ENCODE results near the gene RBBP7. TPM values are rescaled to one million over a fixed set of nuclear protein-coding genes. Genes with fewer than 3 reads are reported as not detected.

The RBBP7 gene
- total RNA-seq, 4 donors from 2014 or later: 62.9 to 88.8 (median 66.0) TPM

GRCh38 chrX:16834806-16835205, 35.4 kb downstream of the RBBP7 start:
- no peaks in the 10 kb centered on the region for H3K27me3 ChIP-seq
- TF ChIP-seq, protein P1, sequence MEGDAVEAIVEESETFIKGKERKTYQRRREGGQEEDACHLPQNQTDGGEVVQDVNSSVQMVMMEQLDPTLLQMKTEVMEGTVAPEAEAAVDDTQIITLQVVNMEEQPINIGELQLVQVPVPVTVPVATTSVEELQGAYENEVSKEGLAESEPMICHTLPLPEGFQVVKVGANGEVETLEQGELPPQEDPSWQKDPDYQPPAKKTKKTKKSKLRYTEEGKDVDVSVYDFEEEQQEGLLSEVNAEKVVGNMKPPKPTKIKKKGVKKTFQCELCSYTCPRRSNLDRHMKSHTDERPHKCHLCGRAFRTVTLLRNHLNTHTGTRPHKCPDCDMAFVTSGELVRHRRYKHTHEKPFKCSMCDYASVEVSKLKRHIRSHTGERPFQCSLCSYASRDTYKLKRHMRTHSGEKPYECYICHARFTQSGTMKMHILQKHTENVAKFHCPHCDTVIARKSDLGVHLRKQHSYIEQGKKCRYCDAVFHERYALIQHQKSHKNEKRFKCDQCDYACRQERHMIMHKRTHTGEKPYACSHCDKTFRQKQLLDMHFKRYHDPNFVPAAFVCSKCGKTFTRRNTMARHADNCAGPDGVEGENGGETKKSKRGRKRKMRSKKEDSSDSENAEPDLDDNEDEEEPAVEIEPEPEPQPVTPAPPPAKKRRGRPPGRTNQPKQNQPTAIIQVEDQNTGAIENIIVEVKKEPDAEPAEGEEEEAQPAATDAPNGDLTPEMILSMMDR (IDR thresholded peaks at IDR 0.05): no peak
- no peak for TF ChIP-seq POLR2AphosphoS5 (IDR thresholded peaks at IDR 0.05)
- TF ChIP-seq EP300 (IDR thresholded peaks at IDR 0.05): no peak
- TF ChIP-seq POLR2A (IDR thresholded peaks at IDR 0.05): no peak
- no peaks in the 10 kb centered on the region for H3K9me3 ChIP-seq
- no peak for DNase-seq (ENCODE audit: low spot score in 2 of 2)
- 97% methylated on average over 6 of the region's 6 CpGs for WGBS
- no peaks in the 10 kb centered on the region for H3K4me1 ChIP-seq
- peaks cover 23% of the 10 kb centered on the region for H3K36me3 ChIP-seq
- no peak overlapping the region for H3K4me3 ChIP-seq
- no peak overlapping the region for H3K27ac ChIP-seq

GRCh38 chrX:16832301-16832700, 37.9 kb downstream of the RBBP7 start:
- Histone ChIP-seq H3K4me3 (no peak overlapping the region), H3K27me3 (no peaks in the 10 kb centered on the region), H3K9me3 (no peaks in the 10 kb centered on the region), H3K27ac (no peak overlapping the region), H3K4me1 (peaks cover 6% of the 10 kb centered on the region), H3K36me3 (peaks cover 18% of the 10 kb centered on the region)
- WGBS: 87% methylated on average over 5 of the region's 5 CpGs
- no peak for DNase-seq (ENCODE audit: low spot score in 2 of 2)
- TF ChIP-seq POLR2A (IDR thresholded peaks at IDR 0.05): no peak

DNA sequence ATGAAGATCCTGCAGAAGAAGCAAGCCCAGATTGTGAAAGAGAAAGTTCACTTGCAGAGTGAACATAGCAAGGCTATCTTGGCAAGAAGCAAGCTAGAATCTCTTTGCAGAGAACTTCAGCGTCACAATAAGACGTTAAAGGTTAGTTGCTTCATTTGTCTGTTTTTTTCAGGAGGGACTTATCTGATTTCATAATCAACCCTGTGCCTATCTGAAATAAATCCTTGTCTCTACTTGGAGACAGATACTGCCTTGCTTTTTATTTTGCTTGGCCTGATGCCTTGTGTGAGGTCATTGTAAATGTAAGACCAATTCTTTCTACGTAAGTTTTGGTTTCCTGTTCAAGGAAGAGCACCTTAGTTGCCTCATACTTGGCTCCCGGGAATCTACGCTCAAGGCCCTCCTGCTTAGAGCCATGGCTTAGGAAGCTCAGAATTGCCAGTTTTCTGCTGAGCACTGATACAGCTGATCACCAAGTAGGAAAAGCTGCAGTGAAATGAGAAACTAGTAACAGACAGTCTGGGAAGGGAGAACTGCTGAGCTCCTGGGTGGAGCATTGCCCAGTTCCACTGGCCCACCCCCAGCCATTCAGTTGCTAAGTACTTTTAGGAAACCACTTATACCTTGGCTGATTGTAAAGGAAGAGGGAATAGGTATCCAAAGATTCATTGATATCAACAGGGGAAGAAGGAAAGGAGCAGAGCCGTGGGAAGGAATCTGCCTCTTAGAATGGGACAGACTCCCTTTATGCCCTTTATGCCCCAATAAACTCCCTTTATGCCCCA, 41.8 kb downstream of the RBBP7 start:
- TF ChIP-seq POLR2AphosphoS5 (IDR thresholded peaks at IDR 0.05) (no peak), EP300 (IDR thresholded peaks at IDR 0.05) (no peak), POLR2A (IDR thresholded peaks at IDR 0.05) (no peak)
- TF ChIP-seq, protein P1 (IDR thresholded peaks at IDR 0.05): no peak
- H3K27me3 ChIP-seq: no peaks in the 10 kb centered on the region
- H3K36me3 ChIP-seq: peaks cover 13% of the 10 kb centered on the region
- H3K27ac ChIP-seq: no peak overlapping the region
- no peak for DNase-seq (ENCODE audit: low spot score in 2 of 2)
- H3K4me1 ChIP-seq: peaks cover 6% of the 10 kb centered on the region
- WGBS: 76% methylated on average over 6 of the region's 6 CpGs
- no peaks in the 10 kb centered on the region for H3K9me3 ChIP-seq
- H3K4me3 ChIP-seq: no peak overlapping the region

GRCh38 chrX:16827225-16827624, 42.9 kb downstream of the RBBP7 start:
- WGBS: 60% methylated on average over 2 of the region's 2 CpGs
- H3K36me3 ChIP-seq: peaks cover 11% of the 10 kb centered on the region
- TF ChIP-seq POLR2A (IDR thresholded peaks at IDR 0.05) (no peak), EP300 (IDR thresholded peaks at IDR 0.05) (no peak)
- TF ChIP-seq, protein P1 (IDR thresholded peaks at IDR 0.05): no peak
- peaks cover 6% of the 10 kb centered on the region for H3K4me1 ChIP-seq
- H3K9me3 ChIP-seq: no peaks in the 10 kb centered on the region
- no peak for DNase-seq (ENCODE audit: low spot score in 2 of 2)
- no peak overlapping the region for H3K27ac ChIP-seq
- H3K27me3 ChIP-seq: no peaks in the 10 kb centered on the region
- H3K4me3 ChIP-seq: no peak overlapping the region

- TF ChIP-seq, protein P1 (IDR thresholded peaks at IDR 0.05): peak in 1 of 2 donors; percentile 14
- TF ChIP-seq POLR2AphosphoS5 (IDR thresholded peaks at IDR 0.05): no peak
- Histone ChIP-seq H3K4me1 (peaks cover 6% of the 10 kb centered on the region), H3K27me3 (no peaks in the 10 kb centered on the region), H3K4me3 (no peak overlapping the region), H3K9me3 (no peaks in the 10 kb centered on the region), H3K27ac (no peak overlapping the region), H3K36me3 (peaks cover 5% of the 10 kb centered on the region)
- no peak for DNase-seq (ENCODE audit: low spot score in 2 of 2)
- WGBS: 69% methylated on average over 3 of the region's 3 CpGs
These were observed 44.0 kb downstream of the RBBP7 start for GRCh38 chrX:16826207-16826606.

Measured in suprapubic skin (tissue), 4 donors.